ENCODE measurements around the gene NIM1K.
"Not testable (repeated sequence)": the region's sequence is repeated elsewhere in the genome, so short reads cannot be mapped to it uniquely, and the experiment has no call there.

Gene NIM1K

DNA sequence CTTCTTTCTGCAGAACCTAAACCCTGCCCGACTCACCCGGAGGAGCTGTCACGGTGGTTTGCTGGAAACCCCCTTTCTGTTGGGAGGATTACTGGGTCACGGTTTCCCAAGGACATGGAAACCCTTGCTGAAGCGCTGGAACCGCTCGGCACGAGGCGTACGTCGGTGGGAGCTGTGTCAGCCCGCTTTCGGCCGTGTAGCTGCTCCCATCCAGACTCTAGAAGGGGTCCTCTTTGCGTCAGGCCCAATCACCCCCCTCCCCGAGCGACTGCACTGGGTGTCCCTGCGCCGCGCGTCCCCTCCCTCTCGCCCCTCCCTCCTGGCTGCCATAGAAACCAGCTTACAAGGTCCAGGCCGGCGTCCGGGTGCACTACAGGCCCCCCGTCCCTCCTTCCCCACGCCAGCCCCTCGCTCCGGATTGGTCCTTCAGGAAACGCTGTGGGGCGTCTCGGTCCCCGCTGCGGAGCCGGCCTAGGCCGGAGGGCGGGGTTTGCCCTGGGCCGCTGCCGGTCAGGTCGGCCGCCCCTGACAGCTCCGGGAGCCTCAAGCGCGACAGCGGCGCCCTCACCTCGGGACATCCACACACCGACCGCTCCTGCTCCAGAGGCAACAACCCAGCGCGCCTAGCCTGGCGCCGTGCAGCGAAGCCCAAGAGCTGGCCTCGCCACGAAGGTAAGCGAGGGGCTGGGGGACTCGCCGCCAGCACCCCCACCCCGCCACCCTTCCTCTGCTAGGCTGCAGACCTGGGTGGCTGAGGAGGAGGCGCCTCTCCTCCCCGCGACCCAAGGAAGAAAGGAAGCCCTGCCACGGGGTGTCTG lies at the start of gene NIM1K:
Gene NIM1K, plus strand, starts transcription at position 486 of the 818 bp plus-strand sequence. CDS start 53,551 bp downstream, outside the sequence.
- peak; percentile 12 for DNase-seq

DNA sequence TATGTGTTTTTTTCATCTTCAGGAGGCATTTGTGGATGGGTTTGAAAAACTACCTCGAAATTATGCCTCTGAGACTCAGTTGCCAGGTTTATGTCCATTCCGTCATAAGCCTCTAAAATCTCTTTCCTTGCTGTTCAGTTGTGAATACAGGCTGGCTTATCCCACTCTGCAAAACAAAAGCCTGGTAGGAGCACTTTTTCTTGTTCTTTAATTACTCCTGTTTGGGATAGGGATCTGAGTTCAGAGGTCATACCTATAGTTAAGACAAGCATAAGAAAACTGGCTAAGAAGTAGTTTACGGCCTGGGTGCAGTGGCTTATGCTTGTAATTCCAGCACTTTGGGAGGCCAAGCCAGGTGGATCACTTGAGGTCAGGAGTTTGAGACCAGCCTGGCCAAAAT lies 47.0 kb upstream of the NIM1K start:
- DNase-seq = no peak

- no peak for DNase-seq
These were observed 45.1 kb upstream of the NIM1K start for GRCh38 chr5:43146958-43147357.

GRCh38 chr5:43148417-43148816 lies 43.6 kb upstream of the NIM1K start:
- no peak for DNase-seq

DNA sequence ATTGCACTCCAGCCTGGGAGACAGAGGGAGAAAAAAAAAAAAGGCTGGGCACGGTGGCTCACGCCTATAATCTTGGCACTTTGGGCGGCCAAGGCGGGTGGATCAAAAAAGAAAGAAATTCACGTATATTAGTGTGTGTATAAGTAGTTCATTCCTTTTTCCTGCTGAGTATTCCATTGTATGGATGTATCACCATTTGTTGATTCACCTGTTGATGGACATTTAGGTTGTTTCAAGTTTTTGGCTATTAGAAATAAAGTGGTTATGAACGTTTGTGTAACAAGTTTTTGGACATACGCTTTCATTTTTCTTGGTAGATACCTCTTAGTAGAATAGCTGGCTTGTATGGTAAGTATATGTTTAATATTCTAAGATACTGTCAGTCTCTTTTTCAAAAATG lies 42.8 kb upstream of the NIM1K start:
- no peak for DNase-seq

GRCh38 chr5:43150075-43150474 lies 42.0 kb upstream of the NIM1K start:
- no peak for DNase-seq

GRCh38 chr5:43150748-43151147 lies 41.3 kb upstream of the NIM1K start:
- DNase-seq = no peak

DNA sequence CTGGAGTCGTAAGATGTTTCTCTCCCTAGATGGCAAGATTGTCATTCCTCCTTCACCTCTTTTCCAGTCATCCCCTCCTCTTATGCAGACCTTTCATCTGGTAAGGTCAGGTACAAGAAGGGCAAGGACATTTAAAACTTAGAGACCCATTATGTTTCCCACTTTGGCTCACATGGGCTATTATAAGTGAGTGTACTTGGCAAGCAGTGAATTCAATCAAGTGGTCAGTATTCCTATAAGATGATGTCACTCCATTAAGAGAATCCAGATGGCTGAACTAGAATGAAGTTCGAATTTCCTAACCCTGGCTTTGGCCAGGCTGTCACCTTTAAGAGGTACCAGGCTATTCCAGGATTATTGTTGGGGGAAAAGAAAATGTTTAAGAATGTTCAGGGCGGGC lies 39.1 kb upstream of the NIM1K start:
- no peak for DNase-seq

- DNase-seq = no peak
These were observed 37.6 kb upstream of the NIM1K start for GRCh38 chr5:43154469-43154868.

- DNase-seq = no peak
These were observed 36.5 kb upstream of the NIM1K start for GRCh38 chr5:43155394-43156096.

DNA sequence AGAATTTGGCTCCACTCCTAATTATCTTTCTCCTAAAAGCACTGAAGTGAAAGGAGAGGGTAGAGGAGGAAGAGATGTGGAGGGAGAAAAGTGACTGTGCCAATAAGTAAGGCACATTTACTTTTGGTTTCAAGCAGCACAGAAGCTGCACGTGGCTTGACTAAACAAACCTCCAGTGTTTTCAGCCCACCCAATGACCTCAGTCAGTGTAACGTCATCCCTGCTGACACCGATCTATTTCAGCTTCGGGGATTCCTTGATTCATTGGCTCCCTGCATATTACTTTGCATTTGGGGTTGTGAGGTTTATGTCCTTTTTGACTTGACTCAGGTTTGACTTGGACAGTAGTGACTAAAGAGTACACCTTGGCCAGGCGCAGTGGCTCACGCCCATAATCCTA lies 35.6 kb upstream of the NIM1K start:
- no peak for DNase-seq

- no peak for DNase-seq
These were observed 35.0 kb upstream of the NIM1K start for GRCh38 chr5:43157068-43157467.

- DNase-seq = no peak
These were observed 30.8 kb upstream of the NIM1K start for GRCh38 chr5:43161244-43161643.

DNA sequence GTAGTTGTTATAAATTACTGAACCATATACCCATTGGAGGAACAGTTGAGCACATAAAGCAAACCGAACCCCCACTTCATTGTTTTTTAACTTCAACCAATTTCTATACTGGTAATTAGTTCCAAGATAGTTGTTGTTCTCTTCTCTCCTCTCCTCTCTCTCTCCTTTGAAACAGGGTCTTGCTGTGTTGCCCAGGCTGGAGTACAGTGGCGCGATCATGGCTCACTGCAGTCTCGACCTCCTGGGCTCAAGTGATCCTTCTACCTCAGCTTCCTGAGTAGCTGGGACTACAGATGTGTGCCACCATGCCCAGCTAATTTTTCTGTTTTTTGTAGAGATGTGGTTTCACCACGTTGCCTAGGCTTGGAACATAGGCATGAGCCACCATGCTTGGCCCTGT lies 27.2 kb upstream of the NIM1K start:
- DNase-seq = not testable (repeated sequence)

- no peak for DNase-seq
These were observed 26.7 kb upstream of the NIM1K start for GRCh38 chr5:43165323-43165722.

DNA sequence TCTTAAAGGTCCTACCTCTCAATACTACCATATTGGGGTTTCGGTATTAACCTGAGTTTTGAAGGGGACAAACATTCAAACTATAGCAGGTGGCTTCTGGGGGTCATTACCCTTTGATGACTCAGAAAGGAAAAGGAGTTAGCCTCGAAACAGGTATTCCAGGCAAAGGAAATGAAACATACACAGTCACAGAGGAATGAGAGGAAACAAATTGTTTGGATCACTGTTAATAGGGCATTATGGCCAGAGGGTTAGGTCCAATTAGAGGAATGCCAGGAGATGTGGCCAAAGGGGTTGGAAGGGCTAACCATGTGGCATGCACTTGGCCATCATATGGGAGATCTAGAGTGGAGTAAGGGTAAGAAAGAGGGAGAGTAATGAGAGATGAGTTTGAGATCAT lies 23.9 kb upstream of the NIM1K start:
- DNase-seq = no peak

GRCh38 chr5:43171451-43171850 lies 20.6 kb upstream of the NIM1K start:
- no peak for DNase-seq

DNA sequence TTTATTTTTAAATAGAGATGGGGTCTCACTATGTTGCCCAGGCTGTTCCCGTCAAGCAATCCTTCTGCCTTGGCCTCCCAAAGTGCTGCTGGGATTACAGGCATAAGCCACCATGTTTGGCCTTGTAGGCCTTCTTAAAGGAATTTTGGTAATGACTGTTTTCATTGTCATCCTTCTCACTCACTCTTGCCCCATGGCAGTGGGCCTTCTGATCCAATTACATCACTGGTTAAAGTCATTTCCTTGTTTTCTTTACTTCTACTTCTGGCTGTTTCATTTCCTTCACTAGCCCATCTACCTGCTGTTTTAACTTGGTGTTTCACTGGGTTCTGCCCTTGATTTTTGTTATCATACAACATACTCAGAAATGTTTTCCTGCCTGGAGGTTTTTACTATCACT lies 20.1 kb upstream of the NIM1K start:
- no peak for DNase-seq

- DNase-seq = no peak
These were observed 19.2 kb upstream of the NIM1K start for GRCh38 chr5:43172779-43173178.

GRCh38 chr5:43174586-43174985 lies 17.4 kb upstream of the NIM1K start:
- no peak for DNase-seq

DNA sequence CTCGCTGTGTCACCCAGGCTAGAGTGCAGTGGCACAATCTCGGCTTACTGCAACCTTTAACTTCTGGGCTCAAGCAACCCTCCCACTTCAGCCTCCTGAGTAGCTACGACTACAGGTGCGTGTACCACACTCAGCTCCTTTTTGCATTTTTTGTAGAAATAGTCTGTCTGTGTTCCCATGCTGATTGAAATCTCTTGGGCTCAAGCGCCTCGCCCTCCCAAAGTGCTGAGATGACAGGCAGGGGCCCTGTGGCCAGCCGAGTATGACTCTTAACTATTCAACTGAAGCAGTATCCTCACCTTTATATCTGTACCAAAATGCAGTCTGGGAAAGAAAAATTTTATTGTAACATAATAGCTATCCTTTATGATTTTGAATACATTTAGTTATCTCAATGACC lies 12.2 kb upstream of the NIM1K start:
- no peak for DNase-seq

- DNase-seq = no peak
These were observed 9.6 kb upstream of the NIM1K start for GRCh38 chr5:43182421-43182820.

DNA sequence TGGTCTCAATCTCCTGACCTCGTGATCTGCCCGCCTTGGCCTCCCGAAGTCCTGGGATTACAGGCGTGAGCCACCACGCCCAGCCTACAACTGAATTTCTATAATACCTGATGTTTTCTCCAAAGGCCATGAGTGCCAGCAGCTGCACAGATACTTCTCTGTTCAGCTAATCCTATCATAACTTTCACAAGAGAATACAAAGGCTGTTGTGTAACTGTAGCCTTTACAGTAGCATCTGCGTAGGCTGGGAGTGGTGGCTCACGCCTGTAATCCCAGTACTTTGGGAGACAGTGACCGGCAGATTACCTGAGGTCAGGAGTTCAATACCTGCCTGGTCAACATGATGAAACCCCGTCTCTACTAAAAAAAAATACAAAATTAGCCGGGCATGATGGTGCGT lies 8.9 kb upstream of the NIM1K start:
- DNase-seq = not testable (repeated sequence)

Data from GOT3 (cell line).